Measurements from ENCODE around the gene TGFBRAP1.
"Not testable (repeated sequence)": the region's sequence is repeated elsewhere in the genome, so short reads cannot be mapped to it uniquely, and the experiment has no call there.

Gene TGFBRAP1

DNA sequence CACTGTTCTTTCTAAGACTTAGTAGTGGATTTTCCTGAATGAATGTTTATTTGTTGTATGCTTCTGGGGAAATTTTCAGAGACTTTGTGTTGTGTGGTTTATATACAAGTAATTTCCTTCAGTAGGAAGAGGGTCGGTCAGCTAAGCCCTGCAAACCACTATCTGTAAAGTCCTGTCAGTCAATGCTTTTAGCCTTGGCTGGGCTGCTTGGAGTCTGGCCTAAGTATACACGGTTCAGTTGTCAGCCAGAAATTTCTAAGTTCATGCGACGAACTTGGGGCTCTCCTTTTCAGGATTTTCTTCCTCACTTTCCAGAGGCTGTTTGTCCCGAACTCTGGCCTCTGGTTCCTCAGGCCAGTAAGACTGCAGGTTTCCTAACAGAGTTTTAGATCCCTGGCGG, 29.1 kb upstream of the TGFBRAP1 start:
- DNase-seq (ENCODE audit: low read depth), result no peak
- no peak overlapping the region for H3K4me3 ChIP-seq (ENCODE audit: low read depth, low read length)

DNA sequence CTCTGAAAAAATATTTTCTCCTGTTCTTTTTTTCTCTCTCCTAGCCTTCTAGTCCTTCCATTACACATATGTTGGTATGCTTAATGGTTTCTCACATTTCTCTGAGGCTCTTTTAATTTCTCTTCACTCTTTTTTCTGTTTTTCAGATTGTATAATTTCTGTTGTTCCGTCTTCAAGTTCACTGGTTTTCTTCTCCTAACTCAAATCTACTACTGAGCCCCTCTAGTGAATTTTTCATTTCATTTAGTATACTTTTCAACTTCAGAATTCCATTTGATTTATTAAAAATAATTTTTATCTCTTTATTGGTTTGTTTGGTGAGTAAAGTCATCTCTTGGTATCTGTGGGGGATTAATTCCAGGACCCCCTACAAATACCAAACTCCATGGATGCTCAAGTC, 27.6 kb upstream of the TGFBRAP1 start:
- H3K4me3 ChIP-seq (ENCODE audit: low read depth, low read length), result no peak overlapping the region
- DNase-seq (ENCODE audit: low read depth), result no peak

DNA sequence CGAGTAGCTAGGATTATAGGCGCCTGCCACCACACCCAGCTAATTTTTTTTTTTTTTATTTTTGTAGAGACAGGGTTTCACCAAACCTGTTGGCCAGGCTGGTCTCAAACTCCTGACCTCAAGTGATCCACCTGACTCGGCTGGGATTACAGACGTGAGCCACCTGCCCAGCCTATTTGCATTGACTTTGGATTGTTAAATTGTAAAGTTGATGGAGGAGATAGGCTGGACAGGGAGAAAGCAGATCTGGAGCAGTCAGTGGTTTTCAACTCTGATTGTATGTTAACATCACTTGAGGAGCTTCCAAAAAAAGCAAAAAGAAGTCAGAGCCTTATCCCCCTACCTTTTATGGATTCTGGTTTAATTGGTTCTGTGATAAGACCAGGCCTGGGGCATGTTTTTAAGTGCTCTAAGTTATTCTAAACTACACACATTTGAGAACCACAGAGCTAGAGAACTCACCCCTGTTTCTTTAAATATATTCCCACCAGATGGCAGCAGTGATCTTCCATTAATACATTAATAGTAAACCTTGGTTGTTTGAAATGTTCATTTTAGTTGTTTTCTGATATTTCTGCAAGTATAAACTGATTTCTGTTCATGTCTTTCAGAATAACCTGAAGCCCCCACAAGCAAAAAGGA, 15.3 kb upstream of the TGFBRAP1 start:
- H3K4me3 ChIP-seq (ENCODE audit: low read depth, low read length), result no peak overlapping the region
- DNase-seq (ENCODE audit: low read depth), result no peak

DNA sequence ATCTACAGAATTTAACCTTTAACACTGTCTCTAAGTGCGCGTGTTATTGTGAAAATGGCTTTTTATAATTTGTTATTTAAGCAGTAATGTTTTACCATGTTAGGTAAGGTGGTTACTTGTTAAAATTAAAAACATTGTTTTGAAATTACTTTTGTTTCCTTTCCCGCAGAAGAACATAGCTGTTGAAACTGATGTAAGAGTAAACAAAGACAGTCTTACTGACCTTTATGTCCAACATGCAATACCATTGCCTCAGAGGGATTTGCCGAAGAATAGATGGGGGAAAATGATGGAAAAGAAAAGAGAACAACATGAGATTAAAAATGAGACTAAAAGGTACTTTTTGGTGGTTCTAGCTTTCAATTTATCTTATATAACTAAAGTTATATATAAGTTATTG, 9.9 kb upstream of the TGFBRAP1 start:
- no peak overlapping the region for H3K4me3 ChIP-seq (ENCODE audit: low read depth, low read length)
- DNase-seq (ENCODE audit: low read depth), result no peak

DNA sequence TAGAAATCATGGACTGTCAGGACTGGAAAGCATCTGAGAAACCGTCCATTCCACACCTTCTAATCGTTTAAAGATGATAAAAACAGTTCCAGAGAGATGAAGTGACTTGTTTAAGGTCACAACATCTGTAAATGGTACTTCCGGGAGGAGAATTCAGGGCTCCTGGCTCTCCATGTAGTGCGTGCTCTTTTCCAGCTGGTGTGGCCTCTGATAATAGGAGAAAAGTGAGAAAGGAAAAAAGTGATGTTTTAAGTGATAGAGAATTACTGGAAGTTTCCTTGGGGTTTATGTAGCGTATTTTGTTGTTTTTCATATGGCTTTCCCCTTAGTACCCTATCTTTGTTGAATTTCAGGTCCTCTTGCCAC, 8.5 kb upstream of the TGFBRAP1 start:
- H3K4me3 ChIP-seq (ENCODE audit: low read depth, low read length), result peak overlapping the region; percentile 89
- DNase-seq (ENCODE audit: low read depth), result no peak

DNA sequence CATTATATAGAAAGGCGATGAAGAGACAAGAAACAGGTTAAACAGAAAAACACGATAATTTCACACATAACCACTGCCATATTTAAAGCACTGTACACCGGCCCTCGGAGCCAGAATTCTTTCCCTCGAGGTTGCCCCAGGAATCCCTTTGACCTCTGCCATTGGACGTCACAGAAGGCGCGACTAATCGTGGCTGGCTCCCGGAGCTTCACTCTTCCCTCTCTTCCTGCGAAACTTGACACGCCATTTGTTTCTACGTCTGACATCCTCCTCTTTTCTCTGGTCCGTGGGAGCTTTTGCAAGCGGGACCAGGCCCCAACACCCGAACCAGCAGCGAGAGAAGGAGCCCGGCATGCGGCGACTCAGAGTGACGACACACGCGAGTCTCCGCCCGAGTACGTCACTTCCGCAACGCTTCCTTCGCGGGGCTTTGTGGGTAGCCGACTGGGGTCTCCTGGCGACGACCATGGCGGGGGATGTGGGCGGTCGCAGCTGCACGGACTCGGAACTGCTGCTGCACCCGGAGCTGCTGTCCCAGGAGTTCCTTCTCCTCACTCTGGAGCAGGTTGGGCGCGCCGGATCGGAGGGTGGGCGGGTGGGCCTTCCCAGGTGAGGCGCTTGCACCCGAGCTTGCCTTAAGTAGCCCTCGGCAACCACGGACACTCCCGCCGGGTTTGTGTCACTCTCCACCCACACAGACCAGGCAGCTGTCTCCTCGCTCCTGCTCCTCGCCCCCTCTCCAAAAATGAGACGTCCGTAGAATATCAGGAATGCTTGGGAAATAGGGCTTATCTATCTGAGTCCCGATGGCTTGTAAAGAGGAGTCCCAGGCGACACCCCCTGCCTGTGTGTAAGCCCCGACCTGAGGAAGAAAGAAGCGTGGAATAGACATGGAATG, 7.8 kb upstream of the TGFBRAP1 start, which contains the start of gene C2orf49:
Gene C2orf49 (plus strand): TSS at position 419 of the 898 bp plus-strand sequence. CDS start 48 bp downstream, at position 467.
- no peak for DNase-seq (ENCODE audit: low read depth)
- H3K4me3 ChIP-seq (ENCODE audit: low read depth, low read length), result peak within 1 kb of the TSS; percentile 89

DNA sequence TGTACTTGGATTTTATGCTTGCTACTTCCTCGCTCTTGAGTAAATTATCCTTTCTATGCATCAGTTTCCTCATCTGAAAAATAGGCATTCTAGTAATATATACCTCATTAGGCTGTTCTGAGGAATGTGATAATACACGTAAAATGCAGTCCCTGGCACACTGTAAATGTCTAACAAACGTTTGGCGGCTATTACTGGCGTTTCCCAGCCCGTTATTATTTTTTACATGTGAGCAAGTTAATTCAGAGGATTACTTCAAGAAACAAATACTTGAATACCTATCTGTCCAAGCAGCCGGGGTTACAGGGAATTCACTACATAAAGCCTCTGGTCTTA, 7.2 kb upstream of the TGFBRAP1 start:
- H3K4me3 ChIP-seq (ENCODE audit: low read depth, low read length), result peak overlapping the region; percentile 89
- DNase-seq (ENCODE audit: low read depth), result no peak

DNA sequence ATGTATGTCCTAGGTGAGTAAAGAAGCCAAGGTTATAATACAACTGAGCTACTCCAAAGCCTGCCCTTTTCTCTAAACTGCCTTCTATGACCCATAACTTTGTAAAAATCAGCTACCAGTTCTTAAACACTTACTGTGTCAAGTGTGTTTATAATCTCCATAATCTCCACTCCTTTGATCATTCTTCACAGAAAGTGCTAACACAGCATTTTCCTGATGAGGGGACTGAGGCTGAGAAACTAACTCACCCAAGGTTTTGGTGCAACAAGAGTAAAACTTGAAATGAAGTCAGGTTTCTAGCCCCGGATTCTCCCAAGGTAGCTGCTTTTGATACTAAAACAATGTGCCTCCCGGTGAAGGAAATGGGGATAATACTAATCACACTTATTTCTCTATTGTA, 5.9 kb upstream of the TGFBRAP1 start:
- DNase-seq (ENCODE audit: low read depth), result no peak
- no peak overlapping the region for H3K4me3 ChIP-seq (ENCODE audit: low read depth, low read length)

DNA sequence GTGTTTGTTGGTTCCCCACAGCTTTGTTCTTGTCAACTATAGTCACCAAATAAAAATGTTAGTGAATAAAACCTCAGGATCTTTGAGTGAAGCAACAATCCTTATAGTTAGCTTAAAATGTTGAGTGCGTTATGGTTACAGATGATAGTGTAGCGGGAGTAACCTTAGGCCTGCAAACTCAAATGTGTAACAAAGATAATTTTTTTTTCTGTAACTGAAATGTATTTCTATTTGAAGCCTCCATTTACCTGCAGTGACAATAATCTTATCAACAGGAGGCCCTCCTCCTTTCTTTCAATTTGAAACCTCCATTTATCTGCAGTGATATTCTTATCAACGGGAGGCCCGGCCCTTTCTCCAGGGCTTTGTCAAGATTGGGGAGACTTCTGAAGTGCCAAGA, 4.7 kb upstream of the TGFBRAP1 start:
- no peak for DNase-seq (ENCODE audit: low read depth)

DNA sequence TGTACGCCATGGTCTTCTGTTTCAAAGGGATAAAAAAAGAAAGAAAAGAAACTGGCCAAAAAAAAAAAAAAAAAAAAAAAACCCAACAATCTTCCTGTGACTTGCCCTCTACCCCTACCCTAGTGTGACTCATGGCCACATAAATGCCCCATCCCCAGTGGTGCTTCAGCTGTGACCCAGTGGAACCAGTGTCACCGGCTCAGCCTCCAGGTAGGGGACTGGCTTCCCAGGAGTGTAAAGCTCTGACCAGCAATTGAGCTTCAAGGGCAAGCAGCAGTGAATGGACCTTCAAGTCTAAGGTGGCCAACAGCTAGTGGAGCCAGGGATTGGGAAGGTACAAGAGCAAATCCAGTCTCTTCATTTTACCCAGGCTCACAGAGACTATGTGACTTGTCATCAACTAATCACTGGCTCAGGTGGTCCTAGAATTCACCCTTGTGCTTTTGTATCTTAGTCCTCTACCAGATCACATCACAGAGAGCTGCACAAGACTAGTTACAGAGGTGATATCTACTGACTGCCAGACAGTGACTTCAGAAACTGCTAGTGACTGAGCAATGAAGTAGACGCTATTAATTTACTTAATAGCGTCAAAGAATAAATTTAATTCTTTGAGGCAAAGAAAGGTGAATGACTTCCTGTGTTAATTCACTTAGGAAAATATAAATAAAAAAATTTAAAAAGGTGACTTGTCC, 1.3 kb upstream of the TGFBRAP1 start:
- no peak overlapping the region for H3K4me3 ChIP-seq (ENCODE audit: low read depth, low read length)
- no peak for DNase-seq (ENCODE audit: low read depth)

More for the DNA sequence above, 4.7 kb upstream of the TGFBRAP1 start:
- H3K4me3 ChIP-seq (ENCODE audit: low read depth, low read length), result no peak overlapping the region

DNA sequence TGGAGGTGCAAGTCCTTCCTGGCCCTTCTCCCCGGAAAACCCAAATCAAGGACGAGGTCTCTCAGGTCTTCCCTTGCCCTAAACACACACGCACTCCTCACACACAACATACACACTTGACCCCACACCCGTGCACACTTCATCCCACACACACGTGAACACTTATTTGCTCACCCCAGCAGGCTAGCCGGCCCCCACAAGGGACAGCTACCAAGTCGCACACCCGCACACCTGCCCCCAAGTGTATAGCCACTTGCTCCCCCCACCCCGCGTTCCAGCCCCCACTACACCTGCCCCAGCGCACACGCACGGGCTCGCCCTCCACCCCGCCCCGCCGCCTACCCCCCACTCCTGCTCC, 359 bp downstream of the TGFBRAP1 start:
- H3K4me3 ChIP-seq (ENCODE audit: low read depth, low read length), result peak overlapping the region; percentile 54
- DNase-seq (ENCODE audit: low read depth), result no peak

DNA sequence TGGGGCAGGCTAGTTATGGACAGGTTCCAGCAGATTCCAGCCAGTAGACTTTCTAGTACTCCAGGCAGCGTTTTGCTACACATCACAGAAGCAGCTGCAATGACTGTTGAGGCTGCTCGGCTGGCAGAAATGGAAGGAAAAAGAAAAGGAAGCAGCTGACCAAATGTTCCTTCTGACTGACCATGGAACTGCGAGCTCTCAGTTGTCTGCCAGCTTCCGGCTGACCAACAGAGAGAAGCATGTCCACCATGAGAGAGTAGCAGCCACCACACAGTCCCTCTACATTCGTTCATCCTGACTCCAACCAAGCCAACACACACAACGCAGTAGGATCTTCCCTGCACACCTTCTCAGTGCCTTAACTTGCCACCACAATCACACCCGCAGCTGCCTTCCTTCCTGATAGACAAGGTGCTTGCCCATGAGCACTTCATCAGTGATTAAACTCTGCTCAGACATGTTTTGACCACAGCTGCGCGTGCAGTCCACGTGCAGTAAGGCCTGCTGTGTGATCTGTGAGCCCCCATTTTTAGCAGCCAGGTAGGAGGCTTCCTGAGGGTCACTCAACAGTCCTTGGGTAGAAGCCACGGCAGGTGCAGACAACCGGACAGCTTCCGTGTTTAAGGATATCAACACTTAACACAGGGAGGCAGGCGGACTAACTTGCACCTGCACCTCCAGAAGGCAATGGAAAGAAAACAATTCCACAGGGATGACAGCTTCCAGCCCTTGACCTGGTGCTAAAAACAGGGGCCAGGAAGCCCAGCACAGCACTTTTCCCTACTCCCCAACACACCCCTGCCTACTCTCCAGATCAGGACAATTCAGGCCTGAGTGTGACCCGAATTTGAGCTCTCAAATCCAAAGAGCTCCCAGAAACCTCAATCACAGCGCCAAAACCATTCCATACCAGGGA, 996 bp downstream of the TGFBRAP1 start:
- no peak for DNase-seq (ENCODE audit: low read depth)
- H3K4me3 ChIP-seq (ENCODE audit: low read depth, low read length), result peak overlapping the region; percentile 54

DNA sequence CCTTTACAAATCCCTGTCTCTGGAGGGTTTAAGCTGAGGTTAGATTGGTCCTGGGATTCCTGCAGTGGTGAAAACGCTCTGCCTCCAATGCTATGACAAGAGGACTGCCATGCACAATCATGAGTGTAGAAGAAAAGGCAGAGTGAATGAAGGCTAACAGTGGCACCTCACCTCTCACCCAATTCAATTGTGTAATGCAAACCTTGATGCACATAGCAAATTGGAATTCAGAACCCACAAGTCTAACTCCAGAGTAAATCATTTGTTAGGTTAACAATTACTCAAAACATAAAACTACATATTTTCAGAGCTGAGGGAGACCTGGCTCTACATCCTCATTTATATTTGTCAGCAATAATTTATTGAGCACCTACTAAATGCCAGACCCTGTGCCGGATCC, 1.8 kb downstream of the TGFBRAP1 start:
- no peak overlapping the region for H3K4me3 ChIP-seq (ENCODE audit: low read depth, low read length)

DNA sequence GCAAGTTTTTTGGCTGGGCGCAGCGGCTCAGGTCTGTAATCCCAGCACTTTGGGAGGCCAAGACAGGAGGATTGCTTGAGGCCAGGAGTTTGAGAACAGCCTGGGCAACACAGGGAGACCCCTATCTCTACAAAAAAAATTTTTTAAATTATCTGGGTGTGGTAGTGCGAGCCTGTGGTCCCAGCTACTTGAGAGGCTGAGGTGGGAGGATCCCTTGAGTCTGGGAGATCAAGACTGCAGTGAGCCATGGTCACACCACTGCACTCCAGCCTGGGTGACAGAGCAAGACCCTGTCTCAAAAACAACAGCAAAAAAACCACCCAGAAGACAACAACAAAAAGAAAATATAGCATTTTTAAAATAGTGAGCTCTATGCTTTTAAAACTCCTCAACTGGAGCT, 2.3 kb downstream of the TGFBRAP1 start:
- DNase-seq (ENCODE audit: low read depth); H3K4me3 ChIP-seq (ENCODE audit: low read depth, low read length): not testable (repeated sequence)

More for the DNA sequence above, 1.8 kb downstream of the TGFBRAP1 start:
- DNase-seq (ENCODE audit: low read depth), result no peak

DNA sequence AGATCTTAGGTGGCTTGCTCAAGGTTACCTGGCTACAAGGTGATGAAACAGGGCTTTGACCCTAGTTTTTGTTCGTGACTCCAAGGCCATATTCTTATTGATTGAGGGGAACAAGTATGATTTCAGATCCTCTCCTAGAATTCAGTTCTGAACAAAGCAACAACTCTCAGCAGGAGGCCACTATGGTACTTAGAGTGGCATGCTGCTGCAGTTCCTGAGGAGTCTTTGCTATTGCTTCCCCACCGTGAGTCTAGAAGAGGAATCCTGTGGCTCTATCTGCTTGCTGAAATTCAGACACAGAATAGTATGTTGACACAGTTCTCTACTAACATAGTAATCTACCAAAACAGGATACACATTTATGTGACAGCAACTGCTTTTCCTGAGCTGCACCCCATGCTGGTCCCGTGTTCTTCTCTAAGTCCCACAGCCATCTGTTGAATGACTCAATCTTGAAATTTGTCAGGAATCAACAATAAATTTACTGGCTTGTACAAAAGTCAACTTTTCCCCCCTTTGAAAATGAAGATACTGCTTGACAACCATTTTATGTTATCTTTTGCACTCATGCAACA, 4.1 kb downstream of the TGFBRAP1 start:
- no peak for DNase-seq (ENCODE audit: low read depth)
- no peak overlapping the region for H3K4me3 ChIP-seq (ENCODE audit: low read depth, low read length)

DNA sequence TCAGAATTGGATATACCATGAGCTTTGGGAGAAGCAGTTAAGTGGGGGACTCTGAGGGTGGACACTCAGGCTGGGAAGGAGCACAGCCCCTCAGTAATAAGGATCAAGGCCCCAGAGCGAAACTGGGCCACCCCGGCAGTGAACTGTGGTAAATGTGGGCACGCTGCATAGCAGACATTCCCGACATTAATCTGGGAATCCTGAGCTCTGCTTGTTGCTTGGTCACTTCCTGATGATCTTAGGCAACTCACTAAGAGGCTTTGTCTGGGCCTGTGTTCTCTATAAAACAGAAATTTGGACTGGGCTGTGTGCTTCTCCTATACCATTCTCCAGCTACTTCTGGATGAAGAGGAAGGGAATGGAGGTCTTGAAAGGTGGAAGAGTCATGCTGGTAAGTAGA, 4.8 kb downstream of the TGFBRAP1 start:
- DNase-seq (ENCODE audit: low read depth), result no peak
- no peak overlapping the region for H3K4me3 ChIP-seq (ENCODE audit: low read depth, low read length)

DNA sequence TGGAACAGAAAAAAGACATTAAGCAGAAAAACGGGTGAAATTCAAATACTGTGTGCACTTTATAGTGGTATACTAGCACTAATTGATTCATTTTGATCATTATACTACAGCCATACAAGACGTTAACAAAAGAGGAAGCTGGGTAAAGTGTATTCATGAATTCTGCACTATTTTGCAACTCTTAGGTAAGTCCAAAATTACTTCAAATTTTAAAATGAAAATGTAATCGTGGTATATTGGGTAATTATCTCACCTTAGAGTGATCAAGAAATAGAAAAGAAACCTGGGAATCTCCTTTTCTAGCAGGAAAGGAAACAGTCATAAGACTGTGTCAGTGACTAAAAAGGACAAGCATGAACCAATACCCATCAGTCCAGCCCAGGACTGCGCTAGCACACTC, 5.4 kb downstream of the TGFBRAP1 start:
- no peak for DNase-seq (ENCODE audit: low read depth)

DNA sequence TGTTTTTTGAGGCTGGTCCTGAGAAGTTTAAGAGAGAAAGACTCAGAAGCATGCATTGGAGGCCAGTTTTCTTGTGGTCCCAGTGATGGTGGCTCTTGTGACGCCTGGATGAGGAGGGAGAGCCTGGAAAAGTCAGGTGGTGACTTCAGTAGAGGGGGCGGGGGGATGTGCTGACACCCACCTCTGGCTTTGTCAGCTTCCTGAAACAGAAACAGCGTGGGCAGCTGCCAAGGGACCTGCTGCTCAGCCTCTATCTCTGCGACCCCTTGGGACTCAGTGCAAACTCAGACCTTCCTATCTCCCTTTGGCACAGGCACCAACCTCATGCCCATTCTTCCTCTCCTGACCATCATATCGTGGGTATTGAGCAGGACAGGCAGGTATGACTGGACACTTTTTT, 6.4 kb downstream of the TGFBRAP1 start:
- no peak for DNase-seq (ENCODE audit: low read depth)
- no peak overlapping the region for H3K4me3 ChIP-seq (ENCODE audit: low read depth, low read length)

More for the DNA sequence above, 5.4 kb downstream of the TGFBRAP1 start:
- H3K4me3 ChIP-seq (ENCODE audit: low read depth, low read length), result no peak overlapping the region

Measured in skeletal muscle cell (primary cell).